GM12892 (cell line): Measurements from ENCODE around the gene ICOS.

Source experiments
- POLR2AphosphoS5 ChIP-seq: IDR thresholded peaks from 2 replicates; pipeline ENCODE4 v1.6.1; 2011; ENCODE audit warnings: low read depth, low read length, control low read depth
- TAF1 ChIP-seq: IDR thresholded peaks from 2 replicates; pipeline ENCODE4 v1.6.1; 2011; ENCODE audit warnings: low read depth, mild to moderate bottlenecking, control low read depth, low read length, borderline replicate concordance

DNA sequence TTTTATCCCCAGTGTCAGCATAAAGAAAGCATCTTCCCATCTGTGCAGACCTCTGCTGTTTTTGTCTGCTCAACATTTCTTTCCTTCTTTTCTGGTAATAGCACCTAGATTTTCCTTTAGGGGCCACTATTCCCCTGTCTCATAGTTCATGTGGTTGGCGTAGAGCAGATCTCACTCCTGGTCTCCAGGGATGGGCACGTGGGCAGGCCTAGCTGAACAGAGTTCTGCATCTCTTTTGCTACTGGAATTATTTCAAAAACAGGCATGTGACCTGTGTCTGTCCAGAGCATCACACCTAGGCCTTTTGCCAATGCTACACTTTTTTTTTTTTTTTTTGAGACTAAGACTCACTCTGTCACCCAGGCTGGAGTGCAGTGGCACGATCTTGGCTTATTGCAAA, 17.7 kb upstream of the ICOS start:
- TF ChIP-seq POLR2AphosphoS5 (no peak), TAF1 (no peak)
